ENCODE data around the gene GSE1. TPM values are rescaled to one million over a fixed set of nuclear protein-coding genes. Genes with fewer than 3 reads are reported as not detected.

The GSE1 gene
- polyA plus RNA-seq, 3 donors = 20.2 to 85.3 (median 55.9) TPM

- 58 to 85% (median 69%) methylated on average over 31 to 37 of the region's 37 CpGs for WGBS, 3 donors
- no peak overlapping the region for H3K27ac ChIP-seq (ENCODE audit: low read depth, low read length)
Observed at GRCh38 chr16:85637808-85638647, 24.9 kb downstream of the GSE1 start.

- WGBS, 3 donors = 51 to 88% (median 79%) methylated on average over 25 to 26 of the region's 26 CpGs
- H3K27ac ChIP-seq (ENCODE audit: low read depth, low read length) = no peak overlapping the region
Observed at GRCh38 chr16:85638695-85639409, 25.7 kb downstream of the GSE1 start.

- H3K27ac ChIP-seq (ENCODE audit: low read depth, low read length) = no peak overlapping the region
- WGBS, 3 donors = 51 to 88% (median 82%) methylated on average over 29 to 35 of the region's 35 CpGs
Observed at GRCh38 chr16:85639529-85640253, 26.6 kb downstream of the GSE1 start.

- WGBS, 3 donors = 77 to 90% (median 84%) methylated on average over 13 of the region's 13 CpGs
- no peak overlapping the region for H3K27ac ChIP-seq (ENCODE audit: low read depth, low read length)
Observed at GRCh38 chr16:85640254-85640558, 27.1 kb downstream of the GSE1 start.

GRCh38 chr16:85640585-85640984, 27.5 kb downstream of the GSE1 start:
- WGBS, 3 donors = 78 to 91% (median 89%) methylated on average over 29 to 31 of the region's 31 CpGs
- no peak overlapping the region for H3K27ac ChIP-seq (ENCODE audit: low read depth, low read length)

- no peak overlapping the region for H3K27ac ChIP-seq (ENCODE audit: low read depth, low read length)
- WGBS, 3 donors = 71 to 85% (median 82%) methylated on average over 24 of the region's 24 CpGs
Observed at GRCh38 chr16:85641305-85641704, 28.2 kb downstream of the GSE1 start.

GRCh38 chr16:85641776-85642176, 28.7 kb downstream of the GSE1 start:
- WGBS, 3 donors = 43 to 57% (median 51%) methylated on average over 12 of the region's 12 CpGs
- H3K27ac ChIP-seq (ENCODE audit: low read depth, low read length) = no peak overlapping the region

GRCh38 chr16:85642762-85643358, 29.7 kb downstream of the GSE1 start:
- no peak overlapping the region for H3K27ac ChIP-seq (ENCODE audit: low read depth, low read length)
- WGBS, 3 donors = 79 to 82% (median 81%) methylated on average over 30 to 32 of the region's 32 CpGs

DNA sequence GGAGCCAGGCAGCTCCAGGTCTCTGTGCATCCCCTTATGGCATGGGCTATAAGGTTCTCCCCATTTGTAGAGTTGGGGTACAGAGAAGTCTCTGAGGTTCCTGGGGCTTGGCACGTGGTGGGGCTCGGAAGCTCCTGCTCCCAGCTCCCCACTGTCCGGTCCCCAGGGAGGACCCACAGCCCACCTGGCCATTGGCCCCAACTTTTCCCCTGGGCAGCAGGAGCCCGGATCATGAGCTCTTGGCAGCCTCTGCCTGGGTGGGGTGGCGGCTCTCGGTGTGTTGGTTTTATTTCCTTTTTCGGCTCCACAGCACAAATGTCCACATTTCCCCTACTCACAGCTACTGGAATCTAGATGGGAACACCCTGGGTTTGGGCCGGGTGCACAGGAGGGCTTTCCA, 30.5 kb downstream of the GSE1 start:
- WGBS, 3 donors = 55 to 73% (median 62%) methylated on average over 8 of the region's 8 CpGs
- H3K27ac ChIP-seq (ENCODE audit: low read depth, low read length) = no peak overlapping the region

DNA sequence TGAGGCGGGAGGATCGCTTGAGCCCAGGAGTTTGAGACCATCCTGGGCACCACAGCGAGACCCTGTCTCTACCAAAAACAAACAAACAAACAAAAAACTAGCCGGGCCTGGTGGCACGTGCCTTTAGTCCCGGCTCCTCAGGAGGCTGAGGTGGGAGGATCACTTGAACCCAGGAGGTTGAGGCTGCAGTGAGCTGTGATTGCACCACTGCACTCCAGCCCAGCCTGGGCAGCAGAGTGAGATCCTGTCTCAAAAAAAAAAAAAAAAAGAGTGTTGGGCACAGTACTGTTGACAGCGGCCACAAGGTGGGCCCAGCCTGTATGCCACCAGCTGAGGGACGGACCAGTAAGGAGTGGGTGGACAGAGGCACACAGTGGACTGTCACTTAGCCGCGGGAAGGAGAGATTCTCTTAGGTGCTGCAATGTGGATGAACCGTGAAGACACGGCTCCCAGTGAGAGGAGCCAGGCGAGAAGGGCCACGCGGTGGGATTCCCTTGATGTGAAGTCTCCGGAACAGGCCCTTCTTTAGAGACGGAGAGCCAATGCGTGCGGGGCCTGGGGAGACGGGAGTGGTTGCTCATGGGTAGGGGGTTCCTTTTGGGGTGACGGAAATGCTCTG, 31.1 kb downstream of the GSE1 start:
- 90 to 96% (median 94%) methylated on average over 21 of the region's 21 CpGs for whole genome bisulfite sequencing, 3 donors
- no peak overlapping the region for H3K27ac ChIP-seq (ENCODE audit: low read depth, low read length)

GRCh38 chr16:85645021-85645589, 32.0 kb downstream of the GSE1 start:
- 65 to 83% (median 80%) methylated on average over 19 of the region's 19 CpGs for WGBS, 3 donors
- no peak overlapping the region for H3K27ac ChIP-seq (ENCODE audit: low read depth, low read length)

DNA sequence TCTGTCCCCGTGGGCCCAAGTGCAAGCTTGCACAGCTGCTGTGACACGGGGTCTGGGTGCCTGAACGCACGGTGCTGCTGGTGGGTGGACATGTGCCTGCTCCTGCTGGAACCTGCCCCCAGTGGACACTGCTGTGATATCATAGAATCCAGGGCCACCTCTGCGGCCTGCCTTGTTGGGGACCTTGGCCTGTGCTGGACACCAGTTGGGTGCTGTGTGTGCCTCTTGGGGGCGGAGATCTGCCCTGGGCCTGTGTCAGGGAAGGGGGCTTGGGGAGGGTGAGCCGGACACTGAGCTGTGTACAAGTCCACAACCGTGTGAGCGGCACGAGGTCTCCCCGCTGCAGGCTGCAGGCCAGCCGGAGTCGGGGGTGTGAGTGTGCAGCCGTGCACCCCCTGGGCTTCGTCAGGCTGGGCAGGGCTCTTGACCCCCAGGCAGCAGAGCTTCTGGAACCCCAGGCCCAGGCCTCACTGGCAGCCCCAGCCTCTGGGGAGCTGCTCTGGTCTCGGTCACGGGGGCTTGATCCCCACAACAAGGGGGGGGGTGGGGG, 33.3 kb downstream of the GSE1 start:
- 85 to 92% (median 87%) methylated on average over 17 of the region's 17 CpGs for WGBS, 3 donors
- no peak overlapping the region for H3K27ac ChIP-seq (ENCODE audit: low read depth, low read length)

- 95 to 96% (median 95%) methylated on average over 15 of the region's 15 CpGs for WGBS, 3 donors
- no peak overlapping the region for H3K27ac ChIP-seq (ENCODE audit: low read depth, low read length)
Observed at GRCh38 chr16:85646976-85647375, 33.9 kb downstream of the GSE1 start.

DNA sequence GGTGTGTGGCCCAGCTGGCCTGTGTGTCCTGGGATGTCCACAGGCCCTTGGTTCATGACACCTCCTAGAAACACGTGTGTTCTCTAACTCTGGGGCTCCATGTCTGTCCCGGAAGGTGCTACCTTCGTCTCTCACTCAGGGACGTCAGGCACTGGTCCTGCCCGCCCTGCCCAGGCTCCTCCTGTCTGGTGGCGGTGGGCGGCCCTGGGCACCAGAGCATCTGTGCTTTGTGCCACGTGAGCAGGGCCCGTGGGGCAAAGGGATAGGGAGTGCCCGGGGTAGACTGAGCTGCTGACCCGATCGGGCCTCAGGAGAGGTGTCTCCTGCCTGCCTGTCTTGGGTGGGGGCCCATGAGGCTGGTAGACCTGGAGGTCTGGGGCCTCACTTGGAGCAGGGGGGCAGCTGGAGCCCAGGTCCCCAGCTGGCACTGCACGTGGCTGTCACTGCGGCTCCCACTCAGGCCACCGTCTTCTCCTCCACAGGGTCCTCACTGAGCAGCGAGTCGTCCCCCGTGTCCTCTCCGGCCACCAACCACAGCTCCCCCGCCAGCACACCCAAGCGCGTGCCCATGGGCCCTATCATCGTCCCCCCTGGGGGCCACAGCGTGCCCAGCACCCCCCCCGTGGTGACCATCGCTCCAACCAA, 35.1 kb downstream of the GSE1 start:
- 83 to 91% (median 91%) methylated on average over 23 to 26 of the region's 26 CpGs for WGBS, 3 donors

GRCh38 chr16:85648805-85649204, 35.7 kb downstream of the GSE1 start:
- WGBS, 3 donors = 81 to 86% (median 86%) methylated on average over 14 of the region's 14 CpGs
- H3K27ac ChIP-seq (ENCODE audit: low read depth, low read length) = no peak overlapping the region

More for the DNA sequence above, 35.1 kb downstream of the GSE1 start:
- H3K27ac ChIP-seq (ENCODE audit: low read depth, low read length) = no peak overlapping the region

DNA sequence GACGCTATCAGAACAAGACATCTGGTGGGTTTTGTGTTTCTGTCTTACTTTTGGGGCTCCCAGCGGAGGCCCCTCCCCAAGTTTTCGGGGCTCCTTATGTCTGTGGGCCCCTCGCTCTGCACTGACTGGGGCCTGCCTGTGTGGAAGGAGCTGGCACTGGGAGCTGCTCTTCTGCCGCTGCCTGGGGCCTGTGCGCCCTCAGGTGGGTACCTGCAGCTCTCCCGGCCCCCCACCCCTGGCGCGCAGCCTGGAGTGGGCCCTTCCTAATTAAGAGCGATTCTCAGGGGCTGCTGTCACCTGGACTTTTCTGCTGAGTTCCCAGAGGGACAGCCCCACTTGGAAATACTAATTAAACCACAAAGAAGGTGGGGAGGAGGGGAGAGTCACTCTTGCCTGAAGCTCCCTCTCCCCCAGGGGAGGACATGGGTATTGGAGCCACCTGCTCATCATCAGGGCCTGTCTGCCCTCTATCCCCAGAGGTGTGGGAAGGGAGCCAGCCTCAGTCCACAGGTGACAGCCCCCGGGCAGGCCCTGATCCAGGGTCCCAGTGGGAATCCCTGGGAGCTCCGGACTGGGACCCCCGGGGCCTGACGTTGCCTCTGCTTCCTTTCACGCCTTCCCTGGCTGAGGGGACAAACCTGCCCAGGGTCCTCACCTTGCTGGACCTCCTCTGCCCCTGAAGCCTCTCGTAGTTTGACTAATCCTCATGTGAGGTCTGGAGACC, 36.5 kb downstream of the GSE1 start:
- 77 to 85% (median 82%) methylated on average over 16 of the region's 16 CpGs for WGBS, 3 donors
- H3K27ac ChIP-seq (ENCODE audit: low read depth, low read length) = no peak overlapping the region

Measured in adipose tissue (tissue), 3 donors.